Activated T-cell treated with anti-CD3 and anti-CD28 coated beads, Interleukin-2, amount 50 U/mL, for 72 hours (primary cell): ENCODE measurements around the gene JPH4. TPM values are rescaled to one million over a fixed set of nuclear protein-coding genes. Genes with fewer than 3 reads are reported as not detected.
A peak's percentile ranks its signal among the peaks of the same experiment; 100 is the strongest.

Experiments
- ATAC-seq, 2 donors: fragments of 150-1000 bp; cut with Tn5 transposase; replicated peaks in 1 of 2; 2 replicates each; pipeline ENCODE4 v1.10.0; 2021; ENCODE audit warnings: moderate library complexity in 2 of 2, mild to moderate bottlenecking in 1 of 2
- DNase-seq, 2 donors: peaks; one replicate each; pipeline ENCODE4 v3.0.0; 2021 to 2022; ENCODE audit warnings: mixed read lengths in 1 of 2
- H3K27ac Mint-ChIP-seq: one replicate; pipeline ENCODE4 v1.8.0; 2022; ENCODE audit warnings: mild to moderate bottlenecking, moderate library complexity, mixed read lengths
- H3K27me3 Mint-ChIP-seq: one replicate; pipeline ENCODE4 v1.8.0; 2022; ENCODE audit warnings: low read depth, mixed read lengths
- H3K36me3 Mint-ChIP-seq, 2 donors: one replicate each; pipeline ENCODE4 v1.8.0; 2022; ENCODE audit warnings: mixed read lengths in 2 of 2, mild to moderate bottlenecking in 1 of 2; ENCODE audit not compliant: insufficient read depth in 2 of 2
- H3K4me1 Mint-ChIP-seq: one replicate; pipeline ENCODE4 v1.8.0; 2022; ENCODE audit warnings: low read depth, mixed read lengths
- H3K4me3 Mint-ChIP-seq, 2 donors: one replicate each; pipeline ENCODE4 v1.8.0; 2022; ENCODE audit warnings: mild to moderate bottlenecking in 2 of 2, mixed read lengths in 2 of 2, moderate library complexity in 2 of 2
- H3K9me3 Mint-ChIP-seq, 2 donors: one replicate each; pipeline ENCODE4 v1.8.0; 2022; ENCODE audit warnings: mixed read lengths in 2 of 2
- total RNA-seq, 2 donors: library from RNA; stranded (reverse); gene quantifications; one replicate each; pipeline ENCODE4 v1.2.3, GENCODE V29; 2022

The JPH4 gene
- total RNA-seq, 2 donors from 2014 or later = 1.2 to 1.5 TPM

DNA sequence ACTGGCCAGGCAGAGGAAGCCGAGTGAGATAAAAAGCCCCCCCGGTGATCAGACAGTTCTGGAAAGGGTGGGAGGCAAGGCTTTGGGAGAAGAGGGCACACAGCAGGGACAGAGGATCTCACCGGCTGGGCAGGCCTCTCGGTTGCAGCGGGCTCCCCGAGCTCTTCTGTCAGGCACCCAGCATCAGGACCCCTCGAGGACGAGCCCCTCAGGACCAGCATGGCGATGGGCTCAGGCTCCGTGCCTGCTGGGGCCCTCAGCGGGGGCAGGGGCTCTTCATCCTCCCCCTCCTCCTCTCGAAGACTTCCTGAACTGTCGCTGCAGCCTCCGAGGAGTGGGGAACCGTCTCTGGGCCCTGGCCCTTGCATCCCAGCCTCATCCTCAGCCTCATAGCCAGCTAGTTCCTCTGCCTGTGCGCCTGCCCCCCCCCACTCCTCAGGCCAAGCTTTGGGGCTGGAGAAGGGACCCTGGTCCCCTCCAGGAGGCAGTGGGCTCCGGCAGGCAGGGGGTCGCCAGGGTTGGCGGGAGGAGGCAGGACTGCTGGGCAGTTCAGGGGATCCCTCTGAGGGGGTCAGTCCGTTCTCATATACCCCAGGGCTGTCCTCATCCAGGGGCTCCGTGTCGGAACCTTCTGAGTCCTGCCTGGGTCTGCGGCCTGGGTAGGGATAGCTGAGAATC lies 7.6 kb downstream of the JPH4 start:
- DNase-seq (no peak), ATAC-seq (no peak)
- no peaks in the 10 kb centered on the region for H3K9me3 Mint-ChIP-seq
- H3K36me3 Mint-ChIP-seq = peaks cover 0 to 3% of the 10 kb centered on the region in 2 donors
- peaks cover 29% of the 10 kb centered on the region for H3K4me1 Mint-ChIP-seq
- no peak overlapping the region for H3K27ac Mint-ChIP-seq
- no peak overlapping the region for H3K4me3 Mint-ChIP-seq
- peaks cover 22% of the 10 kb centered on the region for H3K27me3 Mint-ChIP-seq

DNA sequence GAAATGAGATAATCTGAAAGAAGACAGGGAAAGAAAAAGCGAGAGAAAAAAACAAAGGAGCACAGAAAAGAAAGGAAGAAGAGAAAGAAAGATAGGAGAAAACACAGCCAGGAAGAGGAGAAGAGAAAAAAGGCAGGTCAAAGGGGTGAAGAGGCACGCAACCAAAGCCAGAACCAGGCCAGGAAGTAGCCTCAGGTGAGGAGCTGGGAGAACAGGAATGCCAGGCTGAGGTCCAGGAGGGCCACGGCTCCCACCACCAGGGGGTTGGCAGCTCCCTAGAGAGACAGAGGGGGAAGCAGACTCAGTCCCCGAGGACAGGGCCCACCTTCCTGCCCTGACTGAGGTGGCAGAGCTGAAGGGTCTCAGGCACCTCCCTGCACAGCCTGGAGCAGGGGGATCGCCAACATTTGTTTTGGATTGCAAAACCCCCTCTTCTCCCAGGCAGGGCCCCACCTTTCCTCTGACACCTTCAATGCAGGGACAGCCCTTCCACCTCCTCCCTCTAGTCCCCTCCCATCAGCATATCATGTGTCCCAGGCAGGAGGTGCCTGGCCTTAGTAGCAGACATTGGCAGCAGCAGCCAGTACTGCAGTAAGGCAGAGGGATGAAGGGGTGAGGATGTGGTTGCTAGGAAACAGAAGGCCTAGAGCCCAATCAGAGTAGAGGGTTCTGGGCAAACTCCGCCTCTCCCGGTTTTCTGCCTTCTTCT lies 9.0 kb downstream of the JPH4 start:
- H3K4me3 Mint-ChIP-seq = no peak overlapping the region
- peaks cover 12% of the 10 kb centered on the region for H3K27me3 Mint-ChIP-seq
- H3K36me3 Mint-ChIP-seq = peaks cover 0 to 5% of the 10 kb centered on the region in 2 donors
- H3K27ac Mint-ChIP-seq = no peak overlapping the region
- ATAC-seq (no peak), DNase-seq (no peak)
- H3K4me1 Mint-ChIP-seq = peaks cover 37% of the 10 kb centered on the region
- H3K9me3 Mint-ChIP-seq = no peaks in the 10 kb centered on the region

DNA sequence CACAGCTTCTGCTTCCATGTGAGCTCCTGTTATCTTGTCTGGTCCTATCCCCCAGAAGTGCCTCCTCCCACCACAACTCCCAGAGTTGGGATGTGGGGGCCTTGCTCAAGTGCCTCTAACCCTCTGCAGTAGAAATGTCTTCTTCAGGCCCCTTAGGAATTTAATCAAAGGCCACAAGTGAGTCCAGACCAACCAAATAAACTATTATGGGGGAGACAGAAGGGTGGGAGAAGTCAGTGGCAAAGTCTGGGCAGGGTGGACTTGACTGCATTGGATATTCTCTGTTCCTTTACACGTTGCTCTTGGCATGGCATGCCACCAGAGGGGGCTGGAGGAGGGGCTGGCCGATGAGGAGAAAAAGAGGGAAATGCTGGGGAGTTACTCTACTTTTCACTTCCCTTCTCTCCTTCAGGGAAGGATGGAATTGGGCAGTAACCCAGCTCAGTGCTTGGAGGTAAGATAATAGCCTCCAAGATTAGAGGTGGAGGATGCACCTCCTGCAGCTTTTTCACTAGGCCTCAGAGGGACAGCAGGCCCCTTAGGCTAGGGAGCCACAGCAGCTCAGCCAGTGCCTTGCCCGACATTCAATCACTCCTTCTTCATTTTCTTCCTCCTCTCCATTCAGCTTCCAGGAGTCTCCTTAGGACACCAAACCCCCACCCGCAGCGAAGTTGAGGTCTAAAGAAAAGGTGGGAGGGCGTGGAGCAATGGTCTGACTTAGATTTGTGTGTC lies 9.8 kb downstream of the JPH4 start:
- Mint-ChIP-seq H3K27me3 (peaks cover 12% of the 10 kb centered on the region), H3K4me1 (peaks cover 38% of the 10 kb centered on the region), H3K9me3 (no peaks in the 10 kb centered on the region), H3K27ac (peak overlapping the region; percentile 84), H3K4me3 (peak overlapping the region; percentile 95 to 97), H3K36me3 (peaks cover 4 to 9% of the 10 kb centered on the region in 2 donors)
- DNase-seq (peak in 1 of 2 donors; percentile 45), ATAC-seq (no peak)

DNA sequence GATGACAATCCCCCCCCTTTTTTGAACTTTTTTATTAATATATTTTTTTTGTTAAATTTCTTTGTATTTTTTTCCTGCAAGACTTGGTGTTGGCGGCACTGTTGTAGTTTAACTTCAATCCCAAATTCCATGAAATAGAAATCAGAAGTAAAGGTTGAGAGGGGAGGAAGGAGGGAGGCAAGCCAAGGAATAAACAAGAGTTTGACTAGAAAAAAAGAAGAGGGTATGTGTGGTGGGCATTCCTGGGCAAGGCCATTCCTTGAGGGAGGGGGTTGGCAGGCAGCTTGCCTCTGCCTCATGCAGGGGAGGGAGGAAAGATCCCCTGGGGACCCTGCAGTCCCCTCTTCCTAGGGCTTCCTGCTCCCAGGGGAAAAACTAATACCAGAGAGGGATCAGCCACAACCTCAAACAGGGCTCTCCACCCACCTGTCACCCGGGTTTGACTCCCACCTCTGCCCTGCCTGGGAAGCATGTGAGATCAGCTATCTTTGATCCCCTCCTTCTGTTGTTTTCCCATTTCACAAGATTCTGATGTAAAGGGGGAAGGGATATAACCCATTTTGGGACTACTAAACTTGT lies 10.5 kb downstream of the JPH4 start:
- H3K36me3 Mint-ChIP-seq = peaks cover 4 to 9% of the 10 kb centered on the region in 2 donors
- no peak for DNase-seq
- peaks cover 38% of the 10 kb centered on the region for H3K4me1 Mint-ChIP-seq
- H3K27ac Mint-ChIP-seq = peak overlapping the region; percentile 94
- no peak for ATAC-seq
- H3K4me3 Mint-ChIP-seq = peak overlapping the region; percentile 95 to 97
- peaks cover 12% of the 10 kb centered on the region for H3K27me3 Mint-ChIP-seq
- H3K9me3 Mint-ChIP-seq = no peaks in the 10 kb centered on the region

DNA sequence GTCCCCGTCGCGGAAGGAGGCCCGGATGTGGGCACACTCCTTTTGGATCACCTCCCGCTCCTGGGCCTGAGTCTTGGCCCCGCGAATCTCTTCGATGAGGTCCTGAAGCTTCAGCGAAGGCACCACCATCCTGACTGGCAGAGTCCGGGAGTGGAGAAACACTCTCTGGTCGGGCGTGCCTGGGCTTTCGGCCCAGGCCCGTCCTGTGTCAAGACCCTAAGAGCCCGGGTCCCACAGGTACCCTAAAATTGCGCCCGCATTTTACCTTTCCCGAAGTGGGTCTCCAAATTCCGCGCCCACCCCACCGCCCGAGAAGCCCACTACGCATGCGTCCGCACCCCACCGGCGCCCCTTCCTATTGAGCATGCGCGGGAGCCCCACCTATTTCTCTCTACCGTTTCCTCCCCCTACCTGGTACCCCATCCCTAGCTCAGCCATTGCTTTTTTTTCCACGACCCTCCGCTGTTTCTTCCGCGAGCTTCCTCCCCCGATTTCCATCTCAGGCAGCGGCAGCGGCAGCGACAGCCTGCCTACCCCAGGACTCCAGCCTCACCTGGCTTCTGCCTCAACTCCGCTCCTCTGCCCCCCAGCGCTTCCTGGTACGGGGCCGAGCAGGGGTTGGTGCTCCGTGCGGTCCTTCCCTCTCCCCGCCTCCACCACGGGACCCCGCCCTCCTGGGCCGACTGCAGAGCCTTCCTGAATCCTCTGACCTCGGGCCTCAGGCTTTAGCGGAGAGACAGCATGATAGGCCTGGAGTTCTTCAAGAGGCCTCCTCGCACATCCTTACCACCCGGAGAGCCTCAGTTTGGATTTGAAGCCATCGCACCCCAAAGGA lies 11.2 kb downstream of the JPH4 start, which contains the start of gene AP1G2:
Gene AP1G2 (minus strand): TSS at position 606 of the 835 bp plus-strand sequence. CDS start 477 bp downstream, at position 129.
- ATAC-seq (peak; percentile 97 to 98), DNase-seq (peak; percentile 94)
- Mint-ChIP-seq H3K4me3 (peak within 1 kb of the TSS; percentile 95 to 97), H3K9me3 (no peaks in the 10 kb centered on the region), H3K27me3 (peaks cover 9% of the 10 kb centered on the region), H3K36me3 (peaks cover 8 to 9% of the 10 kb centered on the region in 2 donors), H3K4me1 (peaks cover 43% of the 10 kb centered on the region), H3K27ac (peak within 1 kb of the TSS; percentile 94)

DNA sequence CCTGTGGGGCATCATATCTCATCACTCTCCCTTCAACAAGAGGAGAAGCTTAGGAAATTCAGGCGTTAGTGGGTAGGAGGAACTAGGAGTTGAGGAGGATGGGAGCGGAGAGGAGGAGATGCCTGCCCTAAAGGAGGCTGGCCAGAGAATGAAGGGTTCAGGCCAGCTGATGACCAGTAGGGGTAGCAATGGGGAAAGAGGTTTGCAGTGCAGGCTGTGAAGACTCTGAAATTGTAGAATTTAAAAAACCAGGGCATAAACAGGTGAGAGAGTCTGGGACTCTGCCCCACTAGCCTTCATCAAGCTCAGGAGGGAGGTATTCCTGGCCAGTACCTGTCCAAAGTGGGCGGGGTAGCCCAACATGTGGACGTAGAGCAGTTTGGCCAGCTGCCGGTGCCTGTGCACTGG lies 11.8 kb downstream of the JPH4 start:
- H3K9me3 Mint-ChIP-seq = no peaks in the 10 kb centered on the region
- peaks cover 8 to 10% of the 10 kb centered on the region in 2 donors for H3K36me3 Mint-ChIP-seq
- H3K27me3 Mint-ChIP-seq = peaks cover 3% of the 10 kb centered on the region
- peaks cover 43% of the 10 kb centered on the region for H3K4me1 Mint-ChIP-seq
- H3K4me3 Mint-ChIP-seq = peak overlapping the region; percentile 95 to 97
- ATAC-seq (no peak), DNase-seq (no peak)
- peak overlapping the region; percentile 94 for H3K27ac Mint-ChIP-seq

DNA sequence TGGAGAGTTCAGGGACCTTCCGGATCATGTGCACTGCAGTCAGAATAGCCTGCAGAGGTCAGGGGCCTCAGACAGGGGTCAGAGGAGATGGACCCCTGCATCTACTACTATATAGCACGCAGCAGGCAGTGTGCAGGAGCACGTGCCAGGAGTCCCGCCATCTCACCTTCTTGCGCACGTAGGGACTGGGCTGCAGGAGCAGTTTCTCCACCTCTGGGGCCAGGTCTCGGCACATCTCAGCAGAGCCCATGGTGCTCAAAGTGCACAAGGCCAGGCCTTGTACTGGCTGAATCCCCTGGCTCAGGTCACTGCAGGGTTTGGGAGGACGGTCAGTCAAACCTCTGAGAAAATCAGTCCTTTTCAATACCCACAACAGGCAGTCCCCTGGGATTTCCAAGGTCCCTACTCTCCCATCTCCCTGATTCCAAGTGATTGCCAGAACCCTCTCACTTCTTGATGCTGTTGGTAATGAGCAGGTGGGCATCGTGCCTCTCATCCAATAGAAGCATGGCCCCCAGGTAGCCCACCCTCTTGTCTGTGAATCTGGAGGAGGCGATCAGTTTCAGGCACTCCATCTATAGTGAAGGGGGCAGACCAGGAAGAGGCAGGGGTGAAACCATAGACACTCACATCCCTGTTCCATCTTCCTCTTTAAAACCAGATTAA lies 12.3 kb downstream of the JPH4 start:
- peaks cover 8 to 13% of the 10 kb centered on the region in 2 donors for H3K36me3 Mint-ChIP-seq
- H3K27me3 Mint-ChIP-seq = no peaks in the 10 kb centered on the region
- peak overlapping the region; percentile 95 to 97 for H3K4me3 Mint-ChIP-seq
- DNase-seq = no peak
- no peak for ATAC-seq
- peaks cover 43% of the 10 kb centered on the region for H3K4me1 Mint-ChIP-seq
- H3K9me3 Mint-ChIP-seq = no peaks in the 10 kb centered on the region
- H3K27ac Mint-ChIP-seq = peak overlapping the region; percentile 26

DNA sequence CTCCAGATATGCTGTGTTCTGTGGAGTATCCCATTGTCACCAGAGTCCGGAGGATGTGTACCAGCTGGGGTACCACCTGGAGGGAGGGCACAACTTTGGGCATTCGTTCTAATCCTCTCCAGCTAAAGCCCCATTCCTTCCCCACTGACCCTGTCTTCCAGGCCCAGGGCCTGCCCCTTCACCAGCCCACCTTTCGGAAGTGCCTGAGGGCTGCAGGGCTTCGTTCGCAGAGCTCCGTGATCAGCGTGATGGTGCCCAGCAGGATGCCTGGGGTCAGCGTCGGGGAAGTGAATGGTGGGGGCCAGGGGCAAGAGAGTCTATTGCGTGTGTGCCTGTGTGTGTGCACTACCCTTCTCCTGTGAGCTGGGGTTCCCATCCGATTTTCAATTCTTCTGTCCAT lies 13.0 kb downstream of the JPH4 start:
- H3K4me3 Mint-ChIP-seq = peak overlapping the region in 1 of 2 donors; percentile 45
- peaks cover 8 to 17% of the 10 kb centered on the region in 2 donors for H3K36me3 Mint-ChIP-seq
- ATAC-seq (no peak), DNase-seq (no peak)
- no peaks in the 10 kb centered on the region for H3K9me3 Mint-ChIP-seq
- H3K4me1 Mint-ChIP-seq = peaks cover 43% of the 10 kb centered on the region
- no peak overlapping the region for H3K27ac Mint-ChIP-seq
- H3K27me3 Mint-ChIP-seq = no peaks in the 10 kb centered on the region

DNA sequence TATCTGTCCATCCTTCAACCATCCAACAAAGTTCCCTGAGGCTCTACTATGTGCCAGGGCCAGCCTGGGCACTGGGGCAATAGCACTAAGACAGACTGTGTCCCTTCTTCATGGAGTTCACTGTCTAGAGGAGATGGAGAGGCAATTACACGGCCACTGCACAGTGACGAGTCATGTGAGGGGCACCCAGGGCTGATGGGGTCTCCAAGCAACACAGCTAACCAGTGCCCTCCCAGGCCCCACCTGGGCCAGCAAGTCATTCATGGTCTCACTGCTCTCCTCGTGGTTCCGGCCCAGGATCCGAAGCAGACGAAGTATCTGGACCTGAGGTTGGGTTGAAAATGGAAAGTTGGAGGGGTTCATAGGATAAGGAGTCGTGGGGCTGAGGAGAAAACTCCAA lies 13.7 kb downstream of the JPH4 start:
- no peaks in the 10 kb centered on the region for H3K27me3 Mint-ChIP-seq
- H3K27ac Mint-ChIP-seq = no peak overlapping the region
- no peaks in the 10 kb centered on the region for H3K9me3 Mint-ChIP-seq
- DNase-seq = no peak
- peaks cover 48% of the 10 kb centered on the region for H3K4me1 Mint-ChIP-seq
- H3K36me3 Mint-ChIP-seq = peaks cover 11 to 21% of the 10 kb centered on the region in 2 donors
- H3K4me3 Mint-ChIP-seq = peak overlapping the region; percentile 31 to 40
- ATAC-seq = no peak

DNA sequence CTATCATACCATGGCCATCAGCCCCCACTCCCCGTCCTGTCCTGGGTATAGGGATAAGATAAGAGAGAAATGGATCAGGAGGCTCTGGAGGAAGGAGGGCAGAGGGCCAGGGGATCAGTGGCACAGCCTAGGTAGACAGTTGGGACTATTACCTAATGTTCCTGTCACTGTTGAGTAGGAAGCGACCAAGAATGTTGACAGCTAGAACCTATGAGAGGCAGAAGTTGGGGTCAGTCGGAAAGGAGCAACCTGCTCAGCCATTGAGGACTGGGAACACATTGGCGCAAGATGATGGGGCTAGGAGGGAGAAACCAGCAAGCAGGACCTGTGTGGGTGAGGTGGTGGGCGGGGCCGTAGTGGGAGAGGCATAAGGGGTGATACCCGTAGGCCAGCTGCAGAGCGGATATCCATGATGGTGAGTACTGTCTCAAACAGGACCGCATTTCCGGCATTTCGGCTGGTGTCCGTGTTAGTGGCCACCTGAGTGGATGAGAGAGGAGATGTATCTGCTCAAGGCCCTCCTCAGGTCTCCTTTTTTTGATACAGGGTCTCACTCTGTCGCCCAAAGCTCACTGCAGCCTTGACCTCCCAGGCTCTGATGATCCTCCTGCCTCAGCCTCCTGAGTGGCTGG lies 14.3 kb downstream of the JPH4 start:
- no peaks in the 10 kb centered on the region for H3K27me3 Mint-ChIP-seq
- no peak for DNase-seq
- peaks cover 51% of the 10 kb centered on the region for H3K4me1 Mint-ChIP-seq
- H3K36me3 Mint-ChIP-seq = peaks cover 11 to 21% of the 10 kb centered on the region in 2 donors
- ATAC-seq = no peak
- H3K4me3 Mint-ChIP-seq = no peak overlapping the region
- no peaks in the 10 kb centered on the region for H3K9me3 Mint-ChIP-seq
- peak overlapping the region; percentile 69 for H3K27ac Mint-ChIP-seq

DNA sequence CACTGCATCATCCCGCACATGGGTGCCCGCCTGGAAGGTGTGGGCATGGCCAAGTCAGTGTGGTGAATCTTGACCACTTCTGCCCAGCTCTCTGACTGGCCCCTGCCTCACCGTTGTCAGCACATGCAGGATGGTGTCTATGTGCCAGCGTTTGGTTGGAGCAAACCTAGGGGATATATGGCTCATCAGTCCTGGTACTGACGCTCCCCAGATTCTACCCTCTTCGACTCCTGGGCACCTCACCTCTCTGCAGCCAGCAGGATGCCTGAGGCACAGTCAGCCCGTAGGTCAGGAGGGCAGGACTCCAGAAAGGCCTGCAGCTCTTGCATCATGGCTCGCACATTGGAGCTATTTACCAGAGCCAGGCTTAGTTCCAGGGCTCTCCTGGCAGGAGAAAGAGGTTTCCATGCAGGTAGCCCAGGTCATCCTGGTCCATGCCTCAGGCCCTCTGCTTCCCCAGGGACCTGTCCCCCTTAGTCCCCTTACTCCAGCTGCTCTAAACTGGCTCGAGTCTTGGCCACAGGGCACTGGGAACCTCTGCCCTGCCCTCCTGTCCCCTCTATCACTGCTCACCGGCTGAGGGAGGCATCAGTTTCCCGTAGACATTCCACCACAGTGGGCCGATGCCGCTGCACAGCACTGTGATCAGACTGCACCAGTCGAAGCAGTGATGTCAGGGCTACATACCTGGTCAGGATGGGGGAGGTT lies 15.0 kb downstream of the JPH4 start:
- Mint-ChIP-seq H3K4me3 (no peak overlapping the region), H3K4me1 (peaks cover 51% of the 10 kb centered on the region), H3K27ac (peak overlapping the region; percentile 69), H3K36me3 (peaks cover 11 to 21% of the 10 kb centered on the region in 2 donors), H3K27me3 (no peaks in the 10 kb centered on the region), H3K9me3 (no peaks in the 10 kb centered on the region)
- no peak for DNase-seq
- no peak for ATAC-seq
